HT-29 (cell line): ENCODE data around the gene LYRM4. TPM values are rescaled to one million over a fixed set of nuclear protein-coding genes. Genes with fewer than 3 reads are reported as not detected.

Experiments used
- DNase-seq: peaks from one replicate; pipeline ENCODE4 v3.0.0-alpha.2; 2015; ENCODE audit warnings: low spot score
- total RNA-seq: library from RNA; depleted of rRNA; stranded (reverse); fragments of >200 nt; shearing (Covaris generic); gene quantifications from 2 replicates; pipeline ENCODE4 v1.2.3, GENCODE V29; 2014; rRNA removed

The LYRM4 gene
- total RNA-seq = 25.0 and 29.9 TPM in 2 replicates

DNA sequence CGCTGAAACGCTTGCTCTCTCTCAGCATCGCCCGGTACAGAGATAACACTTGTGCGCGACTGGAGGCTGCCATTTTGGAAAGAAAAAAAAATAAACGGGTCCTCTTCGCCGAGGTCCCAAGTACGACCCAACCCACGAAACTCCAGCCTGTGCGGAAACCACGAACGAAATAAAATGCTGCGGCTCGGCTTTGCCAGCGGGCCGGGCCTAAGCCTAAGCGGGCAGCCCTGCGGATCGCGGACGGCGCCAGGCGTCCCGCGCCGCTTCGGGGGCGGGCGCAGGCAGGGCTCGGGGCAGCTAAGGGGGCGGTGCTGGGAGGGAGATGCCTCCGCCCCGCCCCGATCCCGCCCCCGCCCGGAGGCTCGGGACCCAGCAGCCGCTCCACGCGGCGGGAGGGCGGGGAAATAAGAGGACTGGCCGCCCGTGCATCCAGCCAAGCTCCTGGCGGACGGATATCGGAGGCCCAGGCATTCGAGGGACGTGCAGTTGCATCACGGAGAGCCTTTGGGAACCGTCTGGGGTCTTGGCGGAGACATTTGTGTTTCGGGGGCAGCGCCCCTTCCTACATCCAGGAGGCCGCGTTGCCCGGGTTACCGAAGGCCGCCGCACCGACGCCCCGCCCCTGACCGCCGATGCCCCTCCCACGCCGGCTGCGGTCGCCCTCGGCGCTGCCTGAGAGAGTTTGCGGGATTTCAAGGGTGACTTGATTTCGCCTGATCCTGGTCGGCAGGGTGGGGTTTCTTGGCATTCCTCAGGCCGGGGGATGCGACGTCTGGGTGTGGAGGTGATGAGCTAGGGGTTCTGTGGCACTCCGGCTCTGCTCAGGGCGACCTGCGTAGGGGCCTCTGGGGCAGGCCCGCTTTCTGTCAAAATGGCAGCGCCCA, at the start of gene LYRM4, which contains the start of gene FARS2:
TSS of gene LYRM4 (minus strand) at position 290 of the 884 bp plus-strand sequence. CDS start at position 73, 217 bp downstream.
TSS of gene FARS2 (plus strand) at position 853 of the 884 bp plus-strand sequence.
- DNase-seq = peak; percentile 93

DNA sequence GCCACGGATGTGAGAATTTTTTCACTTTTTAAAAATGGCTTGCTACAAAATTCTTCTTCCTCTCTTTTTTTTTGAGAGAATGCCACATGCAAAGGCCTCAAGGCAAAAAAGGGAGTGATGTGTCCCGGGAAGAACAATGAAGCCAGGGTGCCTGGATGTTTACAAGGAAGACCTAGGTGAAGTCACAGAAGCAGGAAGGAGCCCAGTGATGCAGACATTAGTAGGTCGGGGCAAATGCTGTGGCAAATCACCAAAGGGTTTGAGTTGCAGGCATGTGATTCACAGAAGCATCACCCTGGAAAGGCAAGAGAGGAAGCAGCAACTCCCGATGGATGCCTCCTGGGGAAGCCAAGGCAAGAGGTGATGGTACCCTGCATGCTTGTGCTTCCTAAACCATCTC, 47.3 kb upstream of the LYRM4 start:
- no peak for DNase-seq

DNA sequence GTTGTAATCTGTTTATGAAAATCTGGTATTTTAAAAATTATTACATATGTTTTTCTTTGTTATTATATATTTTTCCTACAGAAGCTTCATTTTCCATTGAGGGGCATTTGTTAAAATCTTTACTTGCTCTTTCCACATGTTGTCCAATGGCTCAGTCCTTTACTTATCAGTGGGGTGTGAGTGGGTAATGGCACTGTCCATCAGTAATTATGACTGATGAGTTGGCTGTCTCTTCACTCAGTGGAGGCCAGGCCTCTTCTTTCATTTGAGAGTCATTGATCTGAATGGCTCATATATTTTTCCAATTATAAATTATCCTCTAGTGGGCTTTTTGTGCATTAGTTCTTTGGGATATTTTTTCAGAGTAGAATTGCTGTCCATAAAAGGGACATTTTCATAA, 46.3 kb upstream of the LYRM4 start:
- DNase-seq = no peak

DNA sequence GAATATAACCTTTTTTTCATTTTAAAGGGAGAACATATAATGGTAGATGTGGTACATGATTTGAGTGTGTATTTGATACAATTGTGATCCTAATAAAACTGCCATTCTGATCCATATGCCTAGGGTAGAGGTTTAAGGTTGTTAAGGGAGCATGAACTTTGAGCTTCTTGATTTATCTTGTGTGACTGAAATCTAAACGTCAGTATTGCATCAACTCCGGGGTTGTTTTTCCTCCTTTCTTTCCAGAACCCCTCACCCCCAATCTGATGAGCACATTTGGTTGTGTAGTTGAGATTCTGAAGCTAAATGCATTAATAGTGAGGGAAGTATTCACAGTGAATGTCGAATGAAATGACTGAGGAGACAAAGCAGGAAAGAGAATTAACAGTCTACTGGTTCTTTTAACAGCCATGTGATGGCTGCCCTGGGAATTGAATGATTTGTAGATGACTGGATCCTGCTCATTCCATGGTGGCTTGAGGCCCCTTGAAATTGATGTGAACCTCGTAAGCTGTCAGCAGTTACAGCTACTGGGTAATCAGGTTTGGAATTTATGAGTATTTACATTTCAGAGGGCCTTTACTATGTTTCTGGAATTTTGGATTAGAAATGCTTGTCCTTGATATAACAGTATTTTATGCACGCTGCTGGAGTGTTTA, 45.3 kb upstream of the LYRM4 start:
- DNase-seq = no peak

DNA sequence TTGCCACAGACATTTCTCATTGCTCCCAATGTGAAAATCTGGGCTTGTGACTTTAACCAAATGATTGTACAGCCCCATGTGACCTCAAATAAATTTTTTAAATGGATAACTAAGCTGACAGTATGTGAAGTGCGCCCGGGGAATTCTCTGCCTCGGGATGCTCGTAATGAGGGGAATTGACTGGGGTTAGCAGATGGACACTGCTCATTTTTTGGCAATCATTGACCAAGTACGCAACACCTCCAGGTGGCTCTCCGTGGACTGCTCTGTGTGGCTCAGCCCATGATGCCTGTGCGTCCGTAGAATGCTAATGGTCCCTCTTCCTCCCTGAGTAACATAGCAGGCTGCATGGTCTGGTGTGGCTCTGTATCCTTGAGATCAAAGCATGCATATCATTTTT, 42.9 kb upstream of the LYRM4 start:
- DNase-seq = no peak

DNA sequence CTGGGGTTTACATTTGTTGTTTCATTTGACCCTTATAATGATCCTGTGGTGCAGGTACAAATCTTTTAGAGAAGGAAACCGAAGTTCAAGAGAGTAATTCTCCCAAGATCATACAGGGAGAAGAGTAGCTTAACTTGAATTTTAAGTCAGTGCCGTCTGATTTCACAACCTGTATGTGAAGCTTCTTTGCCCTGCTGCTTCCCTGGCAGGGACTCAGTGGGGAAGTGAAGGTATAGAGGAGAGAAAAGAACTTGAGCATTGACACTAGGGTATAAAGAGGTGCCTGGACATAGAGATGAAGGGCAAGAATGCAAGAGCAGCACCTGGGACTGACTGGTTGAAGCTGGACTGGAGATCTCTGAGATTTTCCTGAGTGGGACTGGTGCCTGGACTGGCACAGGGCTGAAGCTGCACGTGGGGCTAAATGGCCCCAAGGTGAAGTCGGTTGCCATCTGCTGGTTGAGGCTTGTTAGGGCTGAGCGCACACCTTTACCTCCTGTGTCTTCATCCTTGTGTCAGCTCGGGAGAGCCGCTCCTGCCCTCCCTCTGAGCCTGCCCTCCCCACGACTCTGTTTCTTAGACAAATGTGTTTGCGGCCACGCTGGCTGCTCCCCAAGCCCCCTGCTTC, 42.4 kb upstream of the LYRM4 start:
- DNase-seq = peak; percentile 74

DNA sequence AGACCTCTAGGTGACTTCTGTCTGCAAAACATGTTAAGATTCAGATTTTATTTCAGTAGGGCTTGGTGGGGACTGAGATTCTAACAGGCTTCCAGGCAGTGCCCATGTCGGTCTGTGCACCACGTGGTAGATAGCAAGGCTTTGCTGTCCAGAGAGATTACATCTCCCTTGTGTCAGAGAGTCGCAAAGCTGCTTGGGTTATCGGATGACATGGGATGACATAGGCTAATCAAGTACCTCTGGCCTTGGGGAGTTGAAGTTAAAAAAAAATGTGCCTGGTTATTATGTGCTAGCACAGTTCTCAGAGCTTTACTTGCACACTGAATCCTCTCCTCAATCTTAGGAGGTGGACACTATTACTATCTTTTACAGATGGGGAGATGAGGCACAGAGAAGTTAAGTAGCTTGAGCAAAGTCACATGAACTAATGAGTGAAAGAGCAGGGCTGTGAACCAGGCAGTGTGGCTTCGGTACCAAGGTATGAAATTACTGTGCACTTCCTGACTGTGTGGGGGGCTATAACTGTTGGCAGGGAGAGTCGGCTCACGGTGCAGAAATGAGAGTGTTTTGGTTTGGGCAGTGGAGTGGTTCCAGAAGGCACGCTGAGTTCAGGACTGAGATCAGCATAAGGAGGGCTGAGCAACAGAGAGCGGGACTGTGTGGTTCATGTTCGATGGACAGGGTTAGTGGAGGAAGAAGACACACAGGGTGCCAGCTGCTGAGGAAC, 41.6 kb upstream of the LYRM4 start:
- no peak for DNase-seq

DNA sequence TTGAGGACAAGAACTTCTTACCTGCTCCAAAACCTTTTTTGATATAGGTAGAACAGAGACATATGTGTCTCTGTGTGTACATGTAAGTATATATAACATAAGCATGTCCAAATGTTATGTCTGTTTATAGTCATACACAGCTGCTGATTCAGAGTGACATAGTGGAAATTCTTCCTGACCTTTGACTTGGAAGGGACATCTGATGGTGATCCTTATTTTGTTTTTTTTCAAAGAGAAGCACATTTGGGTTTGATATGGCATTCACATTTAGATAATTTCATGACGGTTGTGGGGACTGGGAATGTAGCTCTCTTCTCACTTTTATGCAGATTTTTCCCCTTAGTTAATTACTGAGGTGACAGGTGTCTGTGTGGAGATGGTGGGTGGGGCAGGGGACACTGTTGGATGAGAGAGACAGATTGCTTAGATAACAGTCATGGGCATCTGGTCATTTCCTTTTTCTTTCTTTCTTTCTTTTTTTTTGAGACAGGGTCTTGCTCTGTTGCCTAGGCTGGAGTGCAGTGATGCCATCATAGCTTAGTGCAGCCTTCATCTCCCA, 39.5 kb upstream of the LYRM4 start:
- DNase-seq = no peak

DNA sequence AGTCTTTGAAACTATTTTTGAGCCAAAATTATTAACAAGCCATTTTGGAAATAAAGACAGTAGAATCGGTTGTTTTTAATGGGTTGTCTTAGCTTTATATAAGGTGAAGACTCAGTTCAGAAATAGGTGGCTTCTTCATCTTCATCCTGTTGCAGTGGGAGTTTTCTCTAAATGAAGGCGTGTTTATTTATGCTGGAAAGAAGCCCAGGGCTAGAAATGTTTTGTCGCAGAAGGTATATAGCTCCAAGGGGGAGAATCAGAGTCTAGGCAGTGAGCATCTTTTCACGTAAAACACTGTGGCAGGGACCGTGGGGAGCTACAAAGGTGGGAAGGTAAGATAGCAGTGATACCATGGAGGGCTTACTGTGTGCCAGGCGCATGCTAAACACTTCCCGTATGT, 34.9 kb upstream of the LYRM4 start:
- DNase-seq = no peak

DNA sequence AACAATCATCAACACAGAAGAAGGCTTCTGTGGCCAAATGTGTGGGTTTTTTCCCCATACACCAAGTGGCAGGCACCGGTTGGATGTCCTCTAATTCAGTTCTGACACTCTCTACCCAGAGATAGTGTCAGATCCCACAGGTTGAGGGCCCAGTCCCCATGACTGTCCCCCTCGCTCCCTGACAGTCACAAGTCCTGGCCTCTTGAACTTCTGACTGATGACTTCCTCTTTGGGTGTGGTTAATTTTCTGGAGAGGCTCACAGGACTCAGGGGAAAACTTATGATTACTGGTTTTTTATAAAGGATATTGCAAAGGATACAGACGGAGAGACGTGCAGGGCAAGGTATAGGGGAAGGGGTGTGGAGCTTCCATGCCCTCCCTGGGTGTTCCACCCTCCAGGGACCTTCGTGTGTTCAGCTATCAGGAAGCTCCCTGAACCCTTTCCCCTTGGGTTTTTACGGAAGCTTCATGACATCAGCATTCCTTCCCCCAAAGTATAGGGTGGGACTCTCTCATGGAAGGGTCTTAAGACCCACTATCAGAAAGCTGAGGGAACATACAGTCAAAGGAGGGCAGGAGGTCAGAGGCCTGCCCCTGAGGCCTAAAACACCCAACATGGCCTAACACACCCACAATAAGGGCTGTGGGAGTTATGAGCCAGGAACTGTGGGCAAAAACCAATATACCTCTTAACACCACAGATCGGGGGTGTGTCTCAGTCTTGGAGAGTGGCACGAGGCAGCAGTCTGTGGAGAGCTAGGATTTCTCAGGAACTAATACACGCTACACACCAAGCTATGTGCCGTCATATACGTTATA, 33.9 kb upstream of the LYRM4 start:
- no peak for DNase-seq

DNA sequence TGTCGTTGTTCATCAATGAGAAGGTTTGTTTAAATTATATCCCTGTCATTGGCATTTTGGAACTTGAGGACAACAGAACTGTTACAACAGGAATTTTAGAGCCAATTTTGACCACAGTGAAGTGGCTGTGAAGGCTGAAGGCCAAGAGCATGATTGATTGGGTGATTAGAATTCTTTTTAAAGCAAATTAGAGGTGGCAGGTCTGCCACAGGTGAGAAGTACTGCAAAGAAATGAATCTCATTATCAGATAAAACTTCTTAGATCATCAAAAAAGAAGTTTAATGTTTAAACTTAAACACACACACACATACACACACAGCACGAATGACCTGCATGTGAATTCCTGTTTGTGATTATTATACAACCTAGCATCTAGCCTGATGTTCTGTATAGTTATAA, 32.9 kb upstream of the LYRM4 start:
- no peak for DNase-seq

DNA sequence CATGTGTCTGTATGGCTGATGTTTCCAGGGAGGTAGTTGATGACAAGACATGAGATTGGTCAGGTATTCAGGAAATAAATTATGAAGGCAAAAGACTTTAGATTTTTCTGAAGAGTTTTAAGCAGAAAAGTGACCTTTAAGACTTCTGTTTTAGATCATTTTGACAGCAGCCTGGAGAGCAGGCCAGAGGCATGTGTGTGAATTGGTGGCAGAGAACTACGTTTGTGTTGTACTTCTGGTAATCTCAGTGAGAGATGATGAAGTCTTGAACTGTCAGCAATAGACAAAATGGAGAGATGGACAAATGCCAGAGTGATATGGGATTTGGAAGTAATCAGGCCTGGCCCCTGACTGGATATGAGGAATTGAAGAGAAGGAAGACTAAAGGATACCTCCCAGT, 31.4 kb upstream of the LYRM4 start:
- DNase-seq = no peak

DNA sequence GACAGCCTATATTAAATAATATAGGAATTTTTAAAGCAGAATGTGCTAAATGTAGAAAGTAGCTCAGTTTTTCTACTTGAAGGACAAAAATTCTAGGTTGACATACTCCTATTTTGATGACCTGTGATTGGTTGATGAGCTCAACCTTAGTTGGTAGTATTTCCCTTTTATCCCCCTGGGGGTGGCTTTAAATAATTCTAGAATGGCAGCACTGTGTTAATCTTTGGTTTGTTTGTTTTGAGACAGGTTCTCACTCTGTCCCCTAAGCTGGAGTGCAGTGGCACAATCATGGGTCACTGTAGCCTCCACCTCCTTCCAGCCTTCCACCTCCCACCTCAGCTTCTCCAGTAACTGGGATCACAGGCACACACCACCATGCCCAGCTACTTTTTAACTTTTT, 29.8 kb upstream of the LYRM4 start:
- no peak for DNase-seq

DNA sequence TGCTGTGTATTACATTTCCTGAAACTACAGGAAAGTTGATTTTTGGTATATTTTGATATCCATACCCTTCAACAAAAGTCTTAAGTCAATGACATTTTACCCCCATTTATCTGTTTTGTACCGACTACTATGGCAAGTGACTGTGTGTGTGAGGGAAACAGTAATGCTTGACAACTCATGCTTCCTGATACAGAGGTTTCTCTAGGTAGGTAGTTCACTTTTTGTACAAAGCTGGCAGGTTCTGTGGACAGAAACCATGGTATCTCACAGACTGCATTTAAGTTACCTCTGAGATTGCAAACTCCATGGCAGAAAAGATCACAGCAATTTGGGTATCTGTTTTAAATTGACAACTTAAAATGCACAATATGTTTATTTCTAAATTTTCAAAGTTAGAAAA, 29.3 kb upstream of the LYRM4 start:
- DNase-seq = no peak

DNA sequence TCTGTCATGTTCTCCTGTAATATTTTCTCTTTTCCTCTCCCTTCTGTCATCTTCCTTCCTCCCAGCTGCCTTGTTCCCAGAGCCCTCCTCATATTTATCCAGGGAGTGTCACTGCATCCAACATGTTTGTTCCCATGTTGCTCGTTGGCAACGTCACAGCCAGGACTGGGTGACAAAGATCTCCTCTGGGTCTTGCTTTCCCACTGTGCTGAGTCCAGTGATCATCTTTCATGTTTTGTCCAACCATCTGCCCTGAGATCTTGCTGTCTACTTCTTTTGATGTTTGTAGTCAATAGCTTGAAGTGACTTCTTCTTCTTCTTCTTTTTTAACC, 27.2 kb upstream of the LYRM4 start:
- no peak for DNase-seq

DNA sequence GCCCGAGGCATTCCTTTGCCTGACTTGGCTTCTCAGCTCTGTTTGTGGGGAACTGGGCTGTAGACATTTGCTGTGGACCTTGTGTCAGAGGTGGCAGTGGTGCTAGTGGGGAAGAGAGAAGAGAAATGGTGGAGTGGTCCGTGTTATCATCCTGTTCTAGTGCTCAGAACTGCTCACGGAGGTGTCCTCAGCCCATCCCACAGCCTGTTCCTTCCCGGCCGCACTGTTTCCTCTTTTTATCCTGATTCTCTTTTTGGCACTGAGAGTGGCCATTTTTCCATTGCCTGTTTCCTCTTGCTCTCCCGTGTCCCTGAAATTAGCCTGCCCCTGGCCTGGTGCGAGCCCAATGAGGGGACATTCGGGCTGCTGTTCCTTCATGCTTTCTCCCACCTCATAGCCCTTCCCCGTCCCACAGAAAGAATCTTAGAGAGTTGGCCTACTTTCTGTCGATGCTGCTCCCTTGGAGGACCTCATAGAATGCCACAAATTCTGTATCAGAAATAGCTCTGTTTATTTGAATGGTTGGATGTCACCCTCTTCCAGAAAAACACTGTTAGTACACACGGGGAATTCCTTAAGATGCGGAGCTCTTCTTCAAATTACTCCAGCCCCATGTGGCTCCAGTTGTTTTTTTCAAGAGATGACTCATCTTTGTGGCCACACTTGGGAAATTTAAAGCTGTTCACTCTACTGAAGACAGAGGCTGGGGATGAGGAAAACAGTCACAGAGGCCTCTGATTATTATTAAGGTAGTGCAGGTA, 26.6 kb upstream of the LYRM4 start:
- DNase-seq = no peak

DNA sequence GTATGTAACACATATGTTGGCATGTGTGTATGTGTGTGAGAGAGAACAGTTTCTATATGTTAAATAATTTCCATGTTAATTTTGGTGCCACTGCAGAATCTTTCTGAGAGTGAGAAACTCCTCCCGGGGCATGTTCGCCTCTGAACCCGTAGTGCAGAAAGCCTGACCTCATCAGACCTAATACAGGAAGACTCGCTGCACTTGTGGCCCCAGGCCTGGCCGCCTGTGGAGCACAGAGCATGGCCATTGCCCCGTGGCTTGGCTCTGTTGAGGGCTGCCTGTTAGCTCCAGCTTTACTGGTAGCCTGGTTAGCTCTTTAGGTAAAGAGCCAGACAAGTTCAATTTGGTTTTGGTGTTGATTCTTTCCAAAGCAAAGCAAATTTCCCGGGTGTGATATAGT, 26.0 kb upstream of the LYRM4 start:
- no peak for DNase-seq

DNA sequence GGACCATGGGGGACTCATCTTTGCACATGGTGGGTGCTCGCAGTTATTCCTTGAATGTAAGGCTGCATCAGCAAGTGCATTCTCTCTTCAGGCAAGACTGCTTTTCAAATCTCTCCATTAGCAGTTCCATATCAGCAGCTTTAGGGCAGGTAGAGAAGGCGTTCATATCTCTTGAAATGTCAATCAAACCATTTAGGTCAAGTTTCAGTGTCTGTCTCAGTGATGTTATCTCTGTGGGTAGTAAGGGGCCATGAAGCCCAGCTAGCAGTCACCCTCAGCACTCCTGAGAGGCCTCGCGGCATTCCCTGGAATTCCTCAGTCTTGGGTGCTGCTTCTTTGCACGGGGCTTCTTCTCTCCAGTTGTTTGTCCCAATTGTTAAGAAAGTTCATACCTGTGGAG, 24.8 kb upstream of the LYRM4 start:
- no peak for DNase-seq

DNA sequence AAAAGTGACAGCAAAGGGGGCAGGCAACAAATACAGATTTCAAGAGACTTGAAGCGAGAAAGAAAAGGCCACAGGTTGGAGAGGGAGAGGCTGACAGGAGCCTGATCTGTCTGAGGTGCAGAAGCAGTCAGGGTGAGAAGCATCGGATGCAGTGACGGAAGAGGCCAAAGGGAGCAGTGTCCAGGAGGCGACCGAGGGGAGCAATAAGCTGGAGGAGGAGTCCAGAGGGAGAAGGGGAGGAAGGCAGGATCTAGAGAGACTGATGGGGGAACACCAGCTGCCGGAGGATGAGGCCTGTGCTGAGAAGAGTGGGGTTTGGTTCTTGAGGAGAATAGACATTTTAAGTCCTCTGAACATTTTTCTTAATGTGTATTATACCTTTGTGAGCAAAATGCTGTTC, 24.3 kb upstream of the LYRM4 start:
- no peak for DNase-seq

DNA sequence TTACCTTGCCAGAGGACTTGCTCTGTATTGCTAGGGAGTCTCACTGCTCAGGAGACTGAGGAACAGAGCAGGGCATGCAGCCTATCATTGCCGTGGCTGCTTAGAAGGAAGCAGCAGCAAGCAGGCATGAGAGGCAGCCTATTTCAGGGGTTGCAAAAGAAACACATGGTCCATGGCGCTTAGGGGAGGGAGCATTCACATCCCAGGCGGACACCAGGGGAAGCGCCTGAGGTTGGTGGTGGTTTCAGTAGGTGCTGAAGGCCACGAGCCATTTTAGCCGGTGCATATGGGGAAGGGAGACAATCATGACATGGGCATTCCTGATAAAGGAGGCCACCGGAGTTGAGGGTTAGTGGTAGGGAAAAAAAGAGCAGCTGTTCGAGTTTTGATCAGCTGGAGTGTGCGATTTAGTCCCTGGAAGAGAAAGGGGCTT, 21.5 kb upstream of the LYRM4 start:
- DNase-seq = no peak
